ENCODE results near the gene C13orf46.

DNA sequence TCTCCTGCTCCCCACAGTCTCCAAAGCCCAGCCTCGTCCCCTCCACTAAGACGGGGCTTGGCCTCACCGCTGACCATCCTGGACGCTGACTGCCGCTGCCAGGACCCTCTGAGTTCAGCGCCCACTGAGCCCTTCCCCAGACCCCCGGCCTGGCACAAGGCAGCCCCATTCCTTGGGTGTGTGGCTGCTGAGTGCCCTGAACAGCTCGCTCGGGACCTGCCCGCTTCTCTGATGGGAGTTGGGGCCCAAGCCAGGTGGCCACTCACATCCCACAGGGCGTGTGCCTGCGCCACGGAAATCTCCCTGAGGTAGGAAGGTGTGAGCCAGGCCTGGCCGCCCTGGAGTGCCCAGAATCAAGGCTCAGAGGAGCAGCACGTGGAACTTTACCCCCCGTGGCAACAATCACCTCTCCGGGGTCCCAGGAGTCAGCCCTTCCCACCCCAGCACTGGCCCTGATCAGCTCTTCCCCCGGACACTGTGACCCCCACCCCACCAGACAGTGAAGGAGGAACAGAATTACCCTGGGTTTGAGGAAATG, 20.8 kb downstream of the C13orf46 start:
- TF ChIP-seq POLR2AphosphoS5 (IDR thresholded peaks at IDR 0.05): no peak
- TF ChIP-seq POLR2A (IDR thresholded peaks at IDR 0.05): no peak
- TF ChIP-seq CTCF (IDR thresholded peaks at IDR 0.05): no peak
- TF ChIP-seq EP300 (IDR thresholded peaks at IDR 0.05): no peak

Measured in gastroesophageal sphincter (tissue), 3 donors.